ENCODE data around the gene FAM98C. TPM values are rescaled to one million over a fixed set of nuclear protein-coding genes. Genes with fewer than 3 reads are reported as not detected.
"Not testable (repeated sequence)": the region's sequence is repeated elsewhere in the genome, so short reads cannot be mapped to it uniquely, and the experiment has no call there.

The FAM98C gene
- total RNA-seq, 1 donor from 2014 or later = 4.0 TPM

- DNase-seq (ENCODE audit: low read depth in 2 of 2) = no peak
Observed at GRCh38 chr19:38425810-38426466, 23.0 kb downstream of the FAM98C start, which contains the start of gene RASGRP4. RASGRP4 (minus strand) TSS chr19:38426219; CDS start chr19:38426091, 128 bp downstream.

DNA sequence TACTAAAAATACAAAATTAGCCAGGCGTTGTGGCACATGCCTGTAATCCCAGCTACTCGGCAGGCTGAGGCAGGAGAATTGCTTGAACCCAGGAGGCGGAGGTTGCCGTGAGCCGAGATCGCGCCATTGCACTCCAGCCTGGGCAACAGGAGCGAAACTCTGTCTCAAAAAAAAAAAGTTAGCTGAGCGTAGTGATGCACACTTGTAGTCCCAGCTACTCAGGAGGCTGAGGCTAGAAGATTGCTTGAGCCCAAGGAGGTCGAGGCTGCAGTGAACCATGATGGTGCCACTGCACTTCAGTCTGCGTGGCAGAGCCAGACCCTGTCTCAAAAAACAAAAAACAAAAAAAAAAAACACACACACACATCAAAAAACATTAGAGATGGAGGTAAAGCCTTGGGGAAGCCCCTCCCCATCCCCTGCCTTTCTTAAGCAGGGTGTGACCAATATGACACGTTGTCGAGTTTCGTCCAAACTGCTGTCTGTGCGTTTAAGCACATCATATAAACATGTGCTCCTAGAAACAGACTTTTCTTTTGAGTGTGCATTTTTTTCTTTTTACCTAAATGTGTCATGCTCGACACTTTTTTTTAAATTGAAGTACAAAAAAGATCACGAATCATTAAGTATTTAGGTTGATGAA is 24.3 kb downstream of the FAM98C start:
- not testable (repeated sequence) for DNase-seq (ENCODE audit: low read depth in 2 of 2)

DNA sequence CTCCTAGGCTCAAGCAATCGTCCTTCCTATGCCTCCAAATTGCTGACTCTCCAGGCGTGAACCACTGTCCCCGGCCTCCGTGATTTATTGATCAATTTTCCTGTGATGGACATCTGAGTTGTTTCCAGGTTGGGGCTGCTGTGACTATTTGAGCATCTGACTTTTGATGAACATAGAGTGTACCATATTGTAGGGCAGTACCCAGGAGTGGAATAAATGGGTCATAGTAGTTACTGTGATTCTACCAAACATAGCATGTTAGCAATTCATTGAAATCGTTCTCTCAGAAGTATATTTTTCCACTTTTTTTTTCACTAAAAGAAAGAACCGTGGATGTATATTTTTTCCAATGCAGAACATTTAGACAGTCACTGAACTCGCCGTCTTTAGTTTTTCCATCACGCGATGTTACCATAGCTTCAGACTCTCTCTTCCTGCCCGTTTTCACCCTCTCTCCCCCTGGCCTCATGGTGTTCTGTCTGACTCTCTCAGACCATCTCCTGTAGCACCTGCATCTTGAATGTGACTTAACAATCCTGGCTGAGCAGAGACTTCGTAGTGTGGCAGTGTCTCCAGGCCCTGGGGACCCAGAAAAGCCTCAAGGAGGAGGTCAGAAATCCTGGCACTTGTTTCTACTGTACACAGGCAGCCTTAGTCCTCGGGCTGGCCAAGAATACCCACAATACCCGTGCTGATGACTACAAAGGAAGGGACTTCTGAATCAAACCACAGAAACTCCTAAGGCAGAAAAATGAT is 26.3 kb downstream of the FAM98C start:
- no peak for DNase-seq (ENCODE audit: low read depth in 2 of 2)

- DNase-seq (ENCODE audit: low read depth in 2 of 2) = no peak
Observed at GRCh38 chr19:38429811-38430156, 26.9 kb downstream of the FAM98C start.

DNA sequence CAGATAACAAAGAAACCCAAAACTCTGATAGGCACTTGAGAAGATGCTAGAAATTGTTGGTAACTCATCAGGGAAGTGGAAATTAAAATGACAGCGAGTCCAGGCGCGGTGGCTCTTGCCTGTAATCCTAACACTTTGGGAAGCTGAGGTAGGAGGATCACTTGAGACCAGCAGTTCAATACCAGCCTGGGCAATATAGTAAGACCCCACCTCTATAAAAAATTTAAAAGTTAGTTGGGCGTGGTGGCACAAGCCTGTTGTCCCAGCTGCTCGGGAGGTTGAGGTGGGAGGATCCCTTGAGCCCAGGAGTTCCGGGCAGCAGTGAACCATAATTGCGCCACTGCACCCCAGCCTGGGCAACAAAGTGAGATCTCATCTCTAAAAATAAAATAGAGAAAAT is 28.0 kb downstream of the FAM98C start:
- no peak for DNase-seq (ENCODE audit: low read depth in 2 of 2)

- no peak for DNase-seq (ENCODE audit: low read depth in 2 of 2)
Observed at GRCh38 chr19:38433268-38433733, 30.4 kb downstream of the FAM98C start, which contains the start of gene RYR1. RYR1 (plus strand) TSS chr19:38433691; CDS start chr19:38433830, 139 bp downstream.

DNA sequence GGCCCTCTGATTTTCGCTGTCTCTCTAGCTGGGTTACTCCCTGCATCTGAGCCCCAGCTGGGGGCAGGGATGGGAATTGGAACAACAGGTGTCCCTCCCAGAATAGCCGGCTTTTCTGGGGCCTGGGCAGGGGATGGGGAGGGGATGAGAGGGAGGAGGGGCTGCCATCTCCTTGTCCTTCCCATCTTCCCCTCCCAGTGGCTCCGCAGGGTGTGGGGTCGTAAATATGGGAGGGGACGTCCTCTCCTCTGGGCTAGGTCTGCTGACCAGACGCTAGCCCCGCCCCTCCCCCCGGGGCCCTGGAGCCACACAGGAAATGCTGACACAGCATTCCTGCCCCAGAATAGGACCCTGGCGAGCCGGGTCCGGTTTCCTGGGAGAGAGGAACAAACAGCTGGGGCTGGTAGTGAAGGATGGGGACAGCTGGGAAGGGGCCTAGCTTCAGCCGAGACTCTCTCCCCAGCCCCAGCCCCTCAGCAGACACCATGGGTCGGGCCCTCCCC is 31.7 kb downstream of the FAM98C start:
- DNase-seq (ENCODE audit: low read depth in 2 of 2) = no peak

DNA sequence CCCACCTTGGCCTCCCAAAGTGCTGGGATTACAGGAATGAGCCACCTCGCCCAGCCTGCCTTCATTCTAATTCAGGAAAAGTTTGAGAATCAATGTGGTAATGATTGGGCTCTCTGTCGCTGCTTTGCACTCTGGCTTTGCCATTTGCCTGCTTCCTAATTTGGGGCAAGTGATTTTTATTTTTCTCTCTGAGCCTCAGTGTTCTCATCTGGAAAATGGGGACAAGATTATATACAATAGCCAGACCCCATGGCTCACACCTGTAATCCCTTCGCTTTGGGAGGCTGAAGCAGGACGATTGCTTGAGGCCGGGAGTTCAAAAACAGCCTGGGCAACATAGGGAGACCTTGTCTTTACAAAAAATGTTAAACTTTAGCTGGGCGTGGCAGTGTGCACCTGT is 34.4 kb downstream of the FAM98C start:
- DNase-seq (ENCODE audit: low read depth in 2 of 2) = no peak

DNA sequence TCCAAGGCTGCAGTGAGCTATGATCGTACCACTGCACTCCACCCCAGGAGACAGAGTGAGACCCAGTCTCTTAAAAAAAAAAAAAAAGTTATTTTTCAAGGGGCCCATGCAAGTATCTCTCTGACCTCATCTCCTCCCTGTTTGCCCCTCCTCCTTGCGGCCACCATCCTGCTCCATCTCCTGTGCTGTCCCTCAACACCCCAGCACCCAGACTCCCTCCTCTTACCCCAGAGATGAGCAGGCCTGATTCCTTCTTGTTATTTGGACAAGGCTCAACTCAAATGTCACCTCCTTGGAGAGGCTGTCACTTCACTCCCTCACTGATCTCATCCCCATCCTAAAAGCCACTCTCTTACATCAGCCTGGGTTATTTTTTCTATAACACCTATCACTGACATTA is 35.0 kb downstream of the FAM98C start:
- DNase-seq (ENCODE audit: low read depth in 2 of 2) = no peak

DNA sequence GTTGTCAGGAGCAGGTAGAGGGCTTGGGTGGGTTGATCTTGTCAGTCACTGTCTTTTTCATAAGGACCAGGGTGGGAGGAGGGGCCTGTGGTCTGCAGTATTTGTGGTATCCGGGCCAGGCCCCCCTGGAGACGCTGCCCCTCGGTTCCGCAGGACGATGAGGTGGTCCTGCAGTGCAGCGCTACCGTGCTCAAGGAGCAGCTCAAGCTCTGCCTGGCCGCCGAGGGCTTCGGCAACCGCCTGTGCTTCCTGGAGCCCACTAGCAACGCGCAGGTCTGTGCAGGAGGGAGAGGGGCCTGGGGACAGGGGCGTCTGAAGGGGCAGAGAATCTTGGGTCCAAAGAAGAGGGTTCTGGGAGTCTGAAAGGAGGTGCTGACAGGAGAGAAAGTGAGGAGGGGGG is 37.7 kb downstream of the FAM98C start:
- no peak for DNase-seq (ENCODE audit: low read depth in 2 of 2)

DNA sequence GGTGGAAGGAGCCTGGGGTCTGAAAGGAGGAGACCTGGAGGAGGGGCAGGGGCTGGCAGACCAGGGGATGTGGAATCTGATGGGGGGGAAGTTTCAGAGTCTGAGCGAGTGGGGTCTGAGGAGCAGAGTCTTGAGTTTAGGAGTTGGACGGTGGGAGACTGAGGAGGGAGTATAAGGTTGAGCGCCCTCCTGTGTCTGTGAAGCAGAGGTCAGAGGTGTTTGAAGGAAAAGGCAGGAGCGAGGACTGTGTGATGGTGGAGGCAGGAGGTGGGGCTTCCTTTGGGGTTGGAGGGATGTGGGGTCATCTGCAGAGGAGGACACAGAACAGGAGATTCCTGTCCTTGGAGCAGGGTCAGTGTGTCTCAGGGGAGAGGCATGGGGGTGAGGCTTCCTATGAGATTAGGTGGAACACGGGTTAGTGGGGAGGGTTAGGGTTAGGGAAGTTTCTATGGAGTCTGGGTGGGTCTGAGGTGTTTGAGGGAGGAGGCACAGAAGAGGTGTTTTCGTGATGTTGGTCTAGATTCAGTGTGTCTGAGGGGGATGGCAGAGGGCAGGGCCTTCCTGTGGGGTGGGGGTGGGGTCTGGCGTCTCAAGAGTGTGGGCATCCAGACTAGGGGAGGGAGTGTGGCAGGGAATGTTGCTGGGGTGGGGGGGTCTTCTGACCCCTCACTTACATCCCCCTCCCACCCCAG is 38.9 kb downstream of the FAM98C start:
- no peak for DNase-seq (ENCODE audit: low read depth in 2 of 2)

DNA sequence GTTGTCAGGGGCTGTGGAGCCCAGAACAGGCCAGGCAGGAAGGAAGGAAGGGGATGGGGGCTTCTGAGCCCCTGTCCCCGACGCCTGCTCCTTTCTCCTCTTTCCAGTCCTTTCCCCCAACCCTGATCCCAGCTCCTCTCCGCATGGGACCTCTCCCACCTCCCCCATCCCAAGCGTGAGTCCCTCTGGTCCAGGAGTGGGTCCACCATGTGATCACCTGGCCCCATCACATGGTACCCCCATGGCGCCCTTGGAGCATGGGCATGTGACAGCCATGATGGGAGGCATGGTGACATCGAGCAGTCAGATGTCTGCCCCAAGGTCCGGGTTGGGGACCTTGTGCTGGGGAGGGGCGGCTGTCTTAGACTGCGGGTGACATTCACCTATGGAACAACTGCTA is 39.8 kb downstream of the FAM98C start:
- no peak for DNase-seq (ENCODE audit: low read depth in 2 of 2)

DNA sequence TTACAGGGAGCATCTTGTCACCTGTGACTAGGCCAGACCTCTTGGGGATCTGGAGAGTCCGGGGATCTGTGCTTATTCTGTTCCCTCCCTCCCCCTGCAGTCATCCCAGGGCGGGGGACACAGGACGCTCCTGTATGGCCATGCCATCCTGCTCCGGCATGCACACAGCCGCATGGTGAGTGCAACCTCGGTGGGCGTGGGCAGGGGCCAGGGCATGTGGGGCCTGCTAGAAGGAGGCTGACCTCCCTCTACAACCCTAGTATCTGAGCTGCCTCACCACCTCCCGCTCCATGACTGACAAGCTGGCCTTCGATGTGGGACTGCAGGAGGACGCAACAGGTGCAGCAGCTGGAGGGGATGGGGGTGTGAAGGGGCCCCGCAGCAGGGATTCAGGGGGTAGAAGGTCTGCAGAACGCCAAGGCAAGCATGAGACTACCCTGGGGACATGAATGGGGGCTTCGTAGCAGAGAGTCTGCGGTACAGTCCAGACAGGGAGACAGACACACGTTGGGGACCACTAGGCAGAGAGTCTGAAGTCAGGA is 40.6 kb downstream of the FAM98C start:
- no peak for DNase-seq (ENCODE audit: low read depth in 2 of 2)

DNA sequence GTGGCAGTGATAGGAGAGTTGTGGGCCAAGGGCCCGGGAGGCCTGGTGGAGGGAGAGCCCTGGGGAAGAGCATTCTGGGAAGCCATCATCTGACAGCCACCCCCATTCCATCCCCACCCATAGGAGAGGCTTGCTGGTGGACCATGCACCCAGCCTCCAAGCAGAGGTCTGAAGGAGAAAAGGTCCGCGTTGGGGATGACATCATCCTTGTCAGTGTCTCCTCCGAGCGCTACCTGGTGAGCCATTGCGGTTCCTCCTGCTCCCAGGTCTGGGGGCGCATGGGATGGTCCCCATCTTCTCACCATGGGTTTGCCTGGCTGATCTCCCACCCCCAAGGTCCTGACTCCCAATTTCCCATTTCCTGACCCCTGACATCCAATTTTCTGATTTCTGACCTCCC is 41.1 kb downstream of the FAM98C start:
- no peak for DNase-seq (ENCODE audit: low read depth in 2 of 2)

- no peak for DNase-seq (ENCODE audit: low read depth in 2 of 2)
Observed at GRCh38 chr19:38445362-38445761, 42.5 kb downstream of the FAM98C start.

DNA sequence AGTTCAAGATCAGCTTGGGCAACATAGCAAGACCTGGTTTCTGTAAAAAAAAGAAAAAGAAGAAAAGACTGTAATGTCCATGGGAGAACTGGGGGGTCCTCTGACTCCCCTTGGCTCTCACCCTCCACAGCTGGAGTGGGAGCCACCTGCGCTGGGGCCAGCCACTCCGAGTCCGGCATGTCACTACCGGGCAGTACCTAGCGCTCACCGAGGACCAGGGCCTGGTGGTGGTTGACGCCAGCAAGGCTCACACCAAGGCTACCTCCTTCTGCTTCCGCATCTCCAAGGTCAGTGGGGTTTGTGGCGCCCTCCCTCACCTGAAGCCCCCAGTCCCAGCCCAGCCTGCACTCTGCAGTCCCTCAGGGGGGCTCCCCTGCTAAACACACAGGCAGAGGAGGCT is 45.3 kb downstream of the FAM98C start:
- DNase-seq (ENCODE audit: low read depth in 2 of 2) = no peak

- no peak for DNase-seq (ENCODE audit: low read depth in 2 of 2)
Observed at GRCh38 chr19:38449518-38449917, 46.6 kb downstream of the FAM98C start.

DNA sequence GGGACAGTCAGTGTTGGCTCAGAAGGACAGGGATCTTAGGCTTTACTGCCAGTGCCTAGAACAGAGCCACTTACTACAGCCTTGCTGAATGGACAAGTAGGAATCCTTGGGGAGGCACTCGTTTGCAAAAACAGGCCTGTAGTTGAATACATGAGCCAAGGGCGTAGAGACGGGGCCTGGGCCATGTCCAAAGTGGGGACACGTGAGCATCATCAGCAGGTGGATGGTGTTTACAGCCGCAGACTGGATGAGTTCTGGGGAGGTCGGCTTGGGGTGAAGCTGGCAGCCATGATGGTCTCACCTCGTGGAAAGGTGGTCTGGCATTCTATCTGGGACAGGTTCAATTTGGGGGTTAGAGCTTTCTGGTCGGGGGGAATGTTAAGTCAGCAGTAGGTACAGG is 48.1 kb downstream of the FAM98C start:
- no peak for DNase-seq (ENCODE audit: low read depth in 2 of 2)

- no peak for DNase-seq (ENCODE audit: low read depth in 2 of 2)
Observed at GRCh38 chr19:38451629-38452028, 48.7 kb downstream of the FAM98C start.

DNA sequence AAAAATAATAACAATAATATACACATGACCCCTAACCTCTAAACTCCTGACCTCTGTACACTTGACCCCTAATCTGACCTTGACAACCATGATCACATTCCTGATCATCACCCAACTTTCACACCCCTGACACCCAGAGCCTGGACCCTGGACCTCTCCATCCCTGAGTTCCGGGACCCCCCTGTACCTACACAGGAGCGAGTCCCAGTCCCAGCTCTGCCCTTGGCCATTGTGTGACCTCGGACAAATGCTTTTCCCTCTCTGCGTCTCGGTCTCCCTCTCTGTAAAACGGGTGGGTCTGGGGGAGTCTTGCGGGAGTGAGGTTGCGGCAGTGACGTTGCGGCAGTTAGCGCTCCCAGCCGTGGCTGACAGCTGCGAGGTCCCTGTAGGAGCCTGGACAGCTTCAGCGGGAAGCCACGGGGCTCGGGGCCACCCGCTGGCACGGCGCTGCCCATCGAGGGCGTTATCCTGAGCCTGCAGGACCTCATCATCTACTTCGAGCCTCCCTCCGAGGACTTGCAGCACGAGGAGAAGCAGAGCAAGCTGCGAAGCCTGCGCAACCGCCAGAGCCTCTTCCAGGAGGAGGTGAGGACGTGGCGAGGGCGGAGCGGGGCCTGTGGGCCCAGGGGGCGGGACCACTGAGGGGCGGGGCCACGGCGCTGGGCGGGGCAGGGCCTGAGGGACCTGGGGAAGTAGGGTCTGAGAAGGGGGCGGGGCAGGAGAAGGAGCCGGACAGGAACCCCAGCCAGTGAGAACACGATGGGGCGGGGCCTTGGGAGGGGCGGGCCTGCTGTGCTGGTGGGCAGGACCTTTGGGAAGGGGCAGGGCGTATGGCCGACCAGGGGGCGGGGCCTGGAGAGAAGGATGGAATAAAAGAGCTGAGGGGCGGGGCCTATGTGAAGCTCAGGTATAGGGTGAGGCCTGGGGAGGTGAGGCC is 49.8 kb downstream of the FAM98C start:
- DNase-seq (ENCODE audit: low read depth in 2 of 2) = no peak
